WTC11 (cell line): ENCODE results near the gene RHOV.

Experiments used
- CBFB ChIP-seq: sonication (generic); formaldehyde crosslinking; IDR thresholded peaks from 2 replicates; pipeline ENCODE4 v1.8.1; 2022; ENCODE audit warnings: mild to moderate bottlenecking, low read depth, missing genetic modification reagents
- USF2 ChIP-seq: sonication (generic); formaldehyde crosslinking; IDR thresholded peaks from 2 replicates; pipeline ENCODE4 v1.8.1; 2023; ENCODE audit warnings: mild to moderate bottlenecking, missing genetic modification reagents, moderate library complexity

- no peak for TF ChIP-seq USF2 (CRISPR knock-in tag)
- TF ChIP-seq CBFB (CRISPR knock-in tag): no peak
These were observed 44.9 kb upstream of the RHOV start for GRCh38 chr15:40918799-40919392.
